Stimulated activated CD8-positive, alpha-beta memory T cell treated with anti-CD3 and anti-CD28 coated beads, Interleukin-15, amount 100 ng/mL, for 4 hours (primary cell): Measurements from ENCODE around the gene RALGPS1.
"Not testable (repeated sequence)": the region's sequence is repeated elsewhere in the genome, so short reads cannot be mapped to it uniquely, and the experiment has no call there.

Experiments
- DNase-seq, 2 donors: peaks; one replicate each; pipeline ENCODE4 v3.0.0-alpha.2; 2020; ENCODE audit warnings: low read depth in 2 of 2

Gene RALGPS1

DNA sequence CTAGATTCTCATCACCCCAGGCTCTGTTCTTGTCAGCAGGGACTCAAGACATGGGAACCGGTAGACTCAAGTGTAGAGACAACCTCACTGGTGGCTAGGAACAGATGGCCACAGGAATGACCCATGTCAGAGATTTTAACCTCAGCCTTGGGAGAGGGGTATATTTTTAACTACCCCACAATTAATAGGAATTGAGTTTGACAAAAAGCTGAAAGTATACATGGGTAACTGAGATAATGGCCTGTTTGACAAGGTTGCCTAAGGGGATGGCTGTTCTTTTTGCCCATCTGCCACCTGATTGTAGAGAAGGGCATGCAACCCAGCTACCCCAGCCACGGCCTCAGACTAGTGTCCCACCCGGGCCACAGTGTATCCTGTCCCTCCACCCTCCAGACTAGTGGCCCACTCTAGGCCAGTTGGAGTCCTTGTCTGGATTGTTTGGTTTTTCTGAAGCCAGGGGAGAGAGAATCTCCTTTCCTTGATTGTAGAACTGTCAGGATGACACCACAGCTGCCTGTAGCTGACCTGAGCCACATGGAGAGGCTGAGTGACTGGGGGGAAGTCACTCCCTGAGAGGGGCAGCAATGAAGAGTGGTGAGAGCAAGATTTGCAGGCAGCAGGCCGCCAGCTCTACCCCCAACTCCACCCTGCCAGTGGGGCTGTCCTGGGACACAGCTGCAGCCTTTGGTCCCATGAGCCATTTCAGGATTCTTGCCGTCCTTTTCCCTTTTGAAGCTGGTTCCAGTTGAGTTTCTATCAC, 222.5 kb downstream of the RALGPS1 start:
- DNase-seq, result no peak

GRCh38 chr9:127137640-127138360, 223.2 kb downstream of the RALGPS1 start:
- no peak for DNase-seq

DNA sequence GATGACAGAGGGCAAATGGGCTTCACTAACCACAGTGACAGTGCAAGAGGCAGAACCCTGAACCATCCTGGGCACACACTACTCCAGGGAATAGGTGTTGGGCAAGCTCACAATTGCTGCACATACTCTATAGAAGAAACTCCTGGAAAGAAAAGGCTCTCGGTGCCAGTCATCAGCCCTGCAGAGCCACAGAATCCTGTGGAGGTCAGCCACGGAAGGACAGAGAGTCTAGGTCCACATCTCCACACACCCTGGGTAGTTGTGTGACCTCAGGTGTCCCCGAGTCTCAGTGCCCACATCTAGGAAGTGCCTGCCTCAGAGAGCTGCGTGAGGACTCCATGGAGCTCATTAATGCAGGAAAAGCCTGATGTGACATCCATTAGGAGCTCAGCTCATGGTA, 223.9 kb downstream of the RALGPS1 start:
- no peak for DNase-seq

DNA sequence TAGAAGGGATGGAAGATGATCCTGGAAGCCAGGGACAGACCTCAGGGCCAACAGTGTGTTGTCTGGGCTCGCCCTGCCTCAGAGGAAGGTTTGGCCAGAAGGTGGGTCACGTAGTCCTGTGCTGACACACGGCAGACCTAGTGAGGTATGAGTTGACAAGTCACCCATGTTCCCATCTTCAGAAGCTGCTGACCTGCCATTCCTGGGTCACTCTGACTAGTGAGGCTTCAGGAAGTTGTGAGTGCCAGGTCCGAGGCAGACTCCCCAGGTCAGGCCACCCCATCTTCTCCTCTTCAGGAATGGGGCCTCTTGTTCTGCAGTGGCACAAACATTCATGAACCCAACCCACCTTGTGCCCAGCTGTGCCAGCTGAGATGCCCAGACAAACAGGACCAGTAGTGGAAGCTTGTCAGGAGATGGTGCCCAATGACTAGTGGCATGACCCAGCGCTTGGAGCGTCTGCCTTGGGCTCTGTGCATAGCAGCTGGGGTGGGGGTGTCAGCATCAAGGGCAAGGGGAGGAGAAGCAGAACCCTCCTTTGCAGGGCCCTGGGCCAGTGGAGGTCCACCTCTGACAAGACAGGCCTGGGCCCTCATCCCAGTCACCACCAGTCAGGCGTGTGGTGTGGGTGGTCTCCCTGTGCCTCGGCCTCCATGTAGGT, 224.6 kb downstream of the RALGPS1 start:
- no peak for DNase-seq

DNA sequence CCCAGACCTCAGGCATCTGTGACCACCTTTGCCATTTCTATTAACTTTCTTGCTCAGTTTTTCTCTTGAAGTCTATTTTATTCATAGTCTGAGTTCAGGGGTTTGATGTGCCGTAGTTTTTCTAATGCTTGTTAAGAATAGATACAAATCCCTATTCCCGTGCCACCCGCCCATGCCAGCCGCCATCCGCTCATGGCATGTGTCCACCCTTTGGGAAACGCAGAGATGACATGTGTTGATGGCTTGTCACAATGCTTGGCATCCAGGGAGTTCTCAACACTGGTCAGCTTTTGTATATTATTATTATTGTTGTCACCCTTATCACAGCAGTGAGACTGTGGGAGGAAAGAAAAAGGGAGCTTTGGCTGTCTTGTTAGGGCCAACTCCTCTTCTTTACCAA, 225.2 kb downstream of the RALGPS1 start:
- DNase-seq, result no peak

DNA sequence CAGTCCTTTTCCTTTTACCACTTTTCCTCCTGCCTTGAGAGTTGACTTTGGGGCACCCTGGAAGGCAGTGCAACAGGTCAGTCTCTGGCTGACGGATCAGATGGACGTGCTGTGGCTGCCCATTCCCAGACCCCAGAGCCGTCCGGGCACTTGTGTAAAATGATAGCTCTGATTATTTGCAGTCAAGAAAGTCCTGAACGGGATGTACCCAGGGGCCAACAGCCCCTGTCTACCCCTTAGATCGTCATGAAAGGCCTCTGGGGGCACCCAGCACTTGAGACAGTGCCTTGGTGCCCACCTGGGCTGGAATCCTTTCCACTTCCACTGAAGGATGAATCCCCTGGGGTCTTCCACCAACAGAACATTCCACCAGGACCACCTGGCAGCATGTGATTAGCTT, 225.6 kb downstream of the RALGPS1 start:
- no peak for DNase-seq

DNA sequence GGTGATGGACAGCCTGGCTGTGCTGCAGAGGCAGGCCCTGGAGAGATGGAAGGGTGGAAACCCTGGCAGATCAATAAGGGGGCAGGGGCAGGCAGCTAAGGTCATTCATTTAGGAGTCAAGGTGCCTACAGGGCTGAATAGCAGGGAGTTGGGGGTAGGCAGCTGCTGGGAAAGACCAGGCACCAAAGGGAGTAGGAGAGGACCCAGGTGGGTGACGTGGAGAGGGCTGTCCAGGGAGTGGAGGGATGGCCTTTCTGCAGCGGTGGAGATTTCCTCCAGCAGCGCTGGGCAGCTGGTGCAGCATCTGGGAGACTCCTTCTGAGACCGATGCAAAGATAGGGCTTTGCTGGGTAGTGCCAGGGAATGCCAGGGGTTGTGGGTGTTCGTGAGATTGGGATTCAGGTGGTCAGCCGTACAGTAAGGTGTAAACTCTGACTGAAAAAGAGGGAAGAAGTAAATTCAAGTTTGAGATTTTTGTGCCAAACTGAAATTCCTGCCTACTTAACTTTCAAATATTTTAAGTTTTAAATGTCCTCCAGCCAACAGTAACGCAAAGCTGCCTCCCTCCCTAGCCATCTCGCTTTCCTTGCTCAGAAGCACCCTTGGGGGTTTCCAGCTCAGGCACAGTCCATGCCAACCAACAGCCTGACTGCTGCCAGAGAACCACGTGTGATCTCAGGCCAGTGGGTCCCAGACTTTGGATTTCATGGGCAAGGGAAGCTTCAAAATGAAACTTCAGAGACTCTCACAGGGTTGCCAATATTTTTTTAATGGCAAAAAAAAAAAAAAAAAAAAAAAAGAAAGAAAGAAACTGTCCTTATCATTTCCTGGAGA, 226.5 kb downstream of the RALGPS1 start:
- DNase-seq, result no peak

DNA sequence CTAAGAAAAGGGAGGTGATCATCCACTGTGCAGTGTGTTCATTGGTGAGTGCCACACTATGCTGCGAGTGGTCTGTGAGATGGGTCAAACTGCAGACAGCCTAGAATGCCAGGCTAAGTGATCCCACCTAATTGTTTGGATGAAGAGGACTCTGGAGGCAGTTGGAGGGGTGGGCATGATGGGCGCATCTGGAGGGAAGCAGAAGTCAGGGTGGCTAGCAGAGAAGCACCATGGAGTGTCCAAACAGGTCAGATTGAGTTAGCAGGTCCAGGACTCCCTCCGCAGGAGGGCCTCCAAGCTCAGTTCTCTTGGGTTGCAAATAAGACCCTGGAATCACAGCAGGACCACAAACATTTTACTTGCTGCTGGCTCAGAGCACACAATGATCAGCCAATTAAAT, 227.7 kb downstream of the RALGPS1 start:
- no peak for DNase-seq

- no peak for DNase-seq
These were observed 228.4 kb downstream of the RALGPS1 start for GRCh38 chr9:127142931-127143464.

GRCh38 chr9:127143920-127144465, 229.4 kb downstream of the RALGPS1 start:
- DNase-seq, result no peak

GRCh38 chr9:127144670-127145445, 230.3 kb downstream of the RALGPS1 start:
- DNase-seq, result no peak

GRCh38 chr9:127146841-127147240, 232.3 kb downstream of the RALGPS1 start:
- not testable (repeated sequence) for DNase-seq

DNA sequence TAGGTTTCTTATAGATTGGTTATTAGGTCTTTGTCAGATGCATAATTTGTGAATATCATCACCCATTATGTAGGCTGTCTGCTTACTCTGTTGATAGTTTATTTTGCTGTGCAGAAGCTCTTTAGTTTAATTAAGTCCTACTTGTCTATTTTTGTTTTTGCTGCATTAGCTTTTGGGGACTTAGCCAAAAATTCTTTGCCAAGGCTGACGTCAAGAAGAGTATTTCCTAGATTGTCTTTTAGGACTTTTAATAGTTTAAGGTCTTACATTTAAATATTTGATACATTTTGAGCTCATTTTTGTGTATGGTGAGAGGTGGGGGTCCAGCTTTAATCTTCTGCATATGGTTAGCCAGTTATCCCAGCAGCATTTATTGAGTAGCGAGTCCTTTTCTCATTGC, 232.7 kb downstream of the RALGPS1 start:
- DNase-seq, result no peak

DNA sequence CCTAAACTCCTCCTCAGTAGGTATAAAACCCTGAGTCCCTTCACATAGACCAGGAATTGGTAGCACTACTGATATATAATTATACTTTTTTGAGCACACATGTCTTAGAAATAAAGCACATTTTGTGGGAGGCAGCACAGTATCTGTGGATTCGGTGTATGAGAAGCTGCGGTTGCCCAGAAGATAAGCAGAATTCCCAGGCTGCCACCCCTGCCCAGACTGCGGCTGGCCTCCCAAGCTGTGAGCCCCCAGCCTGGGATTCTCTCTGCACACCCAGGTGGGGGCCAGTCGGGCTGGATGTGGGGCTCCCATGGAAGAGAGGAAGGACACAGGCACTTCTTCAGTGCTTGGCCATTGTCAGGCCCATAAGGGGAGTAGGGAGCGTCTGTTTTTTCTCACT, 233.4 kb downstream of the RALGPS1 start:
- DNase-seq, result no peak

- DNase-seq, result no peak
These were observed 234.4 kb downstream of the RALGPS1 start for GRCh38 chr9:127149010-127149409.

DNA sequence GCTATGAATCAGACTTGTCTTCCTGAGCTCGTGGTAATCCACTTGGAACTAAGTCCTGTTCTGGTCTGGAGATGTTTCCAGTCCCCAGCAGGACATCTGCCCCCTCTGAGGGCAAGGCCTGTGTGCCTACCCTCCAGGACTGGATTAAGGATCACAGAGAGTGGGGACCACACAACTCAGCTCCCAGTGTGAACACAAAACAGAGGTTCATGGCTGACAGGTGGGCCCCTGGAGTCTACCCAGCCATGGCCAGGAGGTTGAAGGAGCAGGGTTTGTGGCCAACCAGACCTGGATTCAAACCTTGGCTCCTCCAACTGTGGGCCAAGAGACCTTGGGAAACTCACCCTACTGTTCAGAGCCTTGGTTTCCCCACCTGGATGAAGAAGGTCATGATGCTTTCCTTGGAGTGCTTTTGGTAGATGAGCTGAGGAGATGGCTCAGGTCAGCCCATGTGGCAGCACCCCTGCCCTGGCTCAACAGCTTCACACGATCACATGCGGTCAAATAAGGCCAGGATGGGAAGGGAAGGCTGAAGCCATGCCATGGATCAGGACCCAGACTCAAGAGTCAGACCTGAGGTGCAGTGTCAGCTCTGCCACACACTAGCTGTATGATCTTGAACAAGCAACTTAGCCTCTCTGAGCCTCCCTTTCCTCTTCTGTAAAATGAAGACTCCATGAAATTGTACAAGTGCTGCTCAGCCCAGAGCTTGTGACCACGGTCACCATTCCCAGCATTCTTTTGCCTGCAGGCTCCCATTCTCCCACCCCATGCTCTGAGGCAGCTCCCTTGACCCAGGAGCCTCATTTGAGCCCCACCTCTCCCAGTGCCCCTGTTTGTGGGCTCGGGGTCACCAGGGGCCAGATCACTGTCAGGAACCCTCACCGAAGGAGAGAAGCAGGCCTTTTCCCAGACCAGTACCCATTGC, 235.1 kb downstream of the RALGPS1 start:
- no peak for DNase-seq

DNA sequence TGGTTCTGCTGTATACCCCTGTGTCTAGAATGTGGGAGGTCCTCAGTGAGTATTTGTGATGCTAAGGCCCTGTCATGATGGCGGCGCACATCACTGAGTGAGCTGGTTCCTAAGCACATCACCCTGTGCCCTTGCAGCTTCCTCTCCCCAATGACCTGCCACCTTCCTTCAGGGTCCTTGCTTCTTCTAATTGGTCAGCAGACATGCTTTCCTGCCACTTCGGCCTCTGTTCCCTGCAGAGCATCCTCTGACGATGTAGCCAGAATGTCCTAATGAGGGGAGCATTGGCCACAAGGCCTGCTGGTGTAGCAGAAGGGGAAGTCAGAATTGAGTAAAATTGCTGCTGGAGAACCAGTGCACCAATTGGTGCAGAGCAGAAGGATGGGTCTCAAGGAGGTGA, 238.9 kb downstream of the RALGPS1 start:
- DNase-seq, result no peak

- no peak for DNase-seq
These were observed 239.4 kb downstream of the RALGPS1 start for GRCh38 chr9:127154003-127154389.

GRCh38 chr9:127154390-127155191, 240.0 kb downstream of the RALGPS1 start:
- DNase-seq, result no peak
